Measurements from ENCODE around the gene UBB.

- TF ChIP-seq CTCF (IDR thresholded peaks at IDR 0.05; ENCODE audit: low read length) (no peak), EZH2 (optimal IDR thresholded peaks at IDR 0.05; ENCODE audit: low read depth, low read length) (no peak)
These were observed 37.9 kb upstream of the UBB start for GRCh38 chr17:16342979-16343378.
